Immature natural killer cell (primary cell): ENCODE measurements around the gene FARP1. TPM values are rescaled to one million over a fixed set of nuclear protein-coding genes. Genes with fewer than 3 reads are reported as not detected.
"Not testable (repeated sequence)": the region's sequence is repeated elsewhere in the genome, so short reads cannot be mapped to it uniquely, and the experiment has no call there.

Source experiments
- DNase-seq, 3 donors: peaks; one replicate each; pipeline ENCODE4 v3.0.0; 2022; ENCODE audit warnings: mixed read lengths in 1 of 3
- H3K27ac Mint-ChIP-seq, 6 donors: one replicate each; pipeline ENCODE4 v1.8.0; 2020; ENCODE audit warnings: mixed read lengths in 6 of 6, mild to moderate bottlenecking in 5 of 6, inconsistent platforms in 4 of 6, moderate library complexity in 3 of 6
- H3K27me3 Mint-ChIP-seq, 3 donors: one replicate each; pipeline ENCODE4 v1.8.0; 2020 to 2021; ENCODE audit warnings: low read depth in 3 of 3, mild to moderate bottlenecking in 3 of 3, mixed read lengths in 3 of 3, moderate library complexity in 3 of 3, inconsistent platforms in 1 of 3
- H3K36me3 Mint-ChIP-seq, 3 donors: one replicate each; pipeline ENCODE4 v1.8.0; 2020; ENCODE audit warnings: mixed read lengths in 3 of 3, inconsistent platforms in 2 of 3, mild to moderate bottlenecking in 2 of 3
- H3K4me1 Mint-ChIP-seq, 2 donors: one replicate each; pipeline ENCODE4 v1.8.0; 2020; ENCODE audit warnings: inconsistent platforms in 2 of 2, mild to moderate bottlenecking in 2 of 2, mixed read lengths in 2 of 2, moderate library complexity in 1 of 2
- H3K4me3 Mint-ChIP-seq, 5 donors: one replicate each; pipeline ENCODE4 v1.8.0; 2020; ENCODE audit warnings: mild to moderate bottlenecking in 5 of 5, mixed read lengths in 5 of 5, inconsistent platforms in 3 of 5, moderate library complexity in 3 of 5
- H3K9me3 Mint-ChIP-seq, 6 donors: one replicate each; pipeline ENCODE4 v1.8.0; 2020; ENCODE audit warnings: mild to moderate bottlenecking in 6 of 6, mixed read lengths in 6 of 6, inconsistent platforms in 4 of 6, moderate library complexity in 3 of 6
- polyA plus RNA-seq, 3 donors: library from polyadenylated mRNA; unstranded; fragments of 300-500 nt; fragmentation: Illumina TruSeq; gene quantifications; one replicate each; pipeline ENCODE4 v1.2.3, GENCODE V29; 2021

Gene FARP1
- polyA plus RNA-seq, 3 donors from 2014 or later = 0.09 to 0.72 (median 0.22) TPM

- Mint-ChIP-seq H3K27ac (no peak overlapping the region), H3K4me1 (no peaks in the 10 kb centered on the region), H3K36me3 (no peaks in the 10 kb centered on the region), H3K4me3 (no peak overlapping the region), H3K27me3 (peaks cover 0 to 3% (median 2%) of the 10 kb centered on the region in 3 donors), H3K9me3 (peaks cover 0 to 2% (median 0%) of the 10 kb centered on the region in 6 donors)
- no peak for DNase-seq
These were observed 80.8 kb downstream of the FARP1 start for GRCh38 chr13:98223741-98224140.

- no peak overlapping the region for H3K4me3 Mint-ChIP-seq
- DNase-seq = no peak
- H3K27me3 Mint-ChIP-seq = peaks cover 0 to 3% (median 2%) of the 10 kb centered on the region in 3 donors
- H3K36me3 Mint-ChIP-seq = no peaks in the 10 kb centered on the region
- peaks cover 0 to 2% (median 0%) of the 10 kb centered on the region in 6 donors for H3K9me3 Mint-ChIP-seq
- no peak overlapping the region for H3K27ac Mint-ChIP-seq
- H3K4me1 Mint-ChIP-seq = no peaks in the 10 kb centered on the region
These were observed 81.7 kb downstream of the FARP1 start for GRCh38 chr13:98224557-98224956.

GRCh38 chr13:98225036-98225940, 82.4 kb downstream of the FARP1 start:
- H3K36me3 Mint-ChIP-seq = no peaks in the 10 kb centered on the region
- H3K4me1 Mint-ChIP-seq = no peaks in the 10 kb centered on the region
- no peak for DNase-seq
- H3K4me3 Mint-ChIP-seq = no peak overlapping the region
- no peak overlapping the region for H3K27ac Mint-ChIP-seq
- H3K9me3 Mint-ChIP-seq = peaks cover 0 to 2% (median 0%) of the 10 kb centered on the region in 6 donors
- peaks cover 0 to 3% (median 2%) of the 10 kb centered on the region in 3 donors for H3K27me3 Mint-ChIP-seq

- H3K4me3 Mint-ChIP-seq = no peak overlapping the region
- no peak overlapping the region for H3K27ac Mint-ChIP-seq
- peaks cover 0 to 6% (median 0%) of the 10 kb centered on the region in 6 donors for H3K9me3 Mint-ChIP-seq
- peaks cover 0 to 3% (median 2%) of the 10 kb centered on the region in 3 donors for H3K27me3 Mint-ChIP-seq
- DNase-seq = no peak
- H3K4me1 Mint-ChIP-seq = no peaks in the 10 kb centered on the region
- no peaks in the 10 kb centered on the region for H3K36me3 Mint-ChIP-seq
These were observed 83.6 kb downstream of the FARP1 start for GRCh38 chr13:98226496-98226895.

GRCh38 chr13:98228661-98229341, 85.9 kb downstream of the FARP1 start:
- H3K4me3 Mint-ChIP-seq = no peak overlapping the region
- no peak overlapping the region for H3K27ac Mint-ChIP-seq
- H3K36me3 Mint-ChIP-seq = no peaks in the 10 kb centered on the region
- peaks cover 0 to 3% (median 2%) of the 10 kb centered on the region in 3 donors for H3K27me3 Mint-ChIP-seq
- DNase-seq = no peak
- no peaks in the 10 kb centered on the region for H3K4me1 Mint-ChIP-seq
- peaks cover 0 to 6% (median 0%) of the 10 kb centered on the region in 6 donors for H3K9me3 Mint-ChIP-seq

GRCh38 chr13:98230762-98231161, 87.9 kb downstream of the FARP1 start:
- H3K36me3 Mint-ChIP-seq, H3K4me3 Mint-ChIP-seq, H3K27me3 Mint-ChIP-seq, H3K27ac Mint-ChIP-seq, H3K9me3 Mint-ChIP-seq, H3K4me1 Mint-ChIP-seq, DNase-seq: not testable (repeated sequence)

- Mint-ChIP-seq H3K9me3 (peaks cover 0 to 4% (median 0%) of the 10 kb centered on the region in 6 donors), H3K27me3 (peaks cover 0 to 2% (median 2%) of the 10 kb centered on the region in 3 donors), H3K4me3 (no peak overlapping the region), H3K36me3 (no peaks in the 10 kb centered on the region), H3K4me1 (no peaks in the 10 kb centered on the region), H3K27ac (no peak overlapping the region)
- no peak for DNase-seq
These were observed 89.6 kb downstream of the FARP1 start for GRCh38 chr13:98232456-98232855.

GRCh38 chr13:98233127-98233526, 90.2 kb downstream of the FARP1 start:
- H3K4me1 Mint-ChIP-seq = no peaks in the 10 kb centered on the region
- no peak overlapping the region for H3K4me3 Mint-ChIP-seq
- no peak overlapping the region for H3K27ac Mint-ChIP-seq
- peaks cover 0 to 4% (median 0%) of the 10 kb centered on the region in 6 donors for H3K9me3 Mint-ChIP-seq
- no peaks in the 10 kb centered on the region for H3K36me3 Mint-ChIP-seq
- peaks cover 0 to 2% (median 2%) of the 10 kb centered on the region in 3 donors for H3K27me3 Mint-ChIP-seq
- DNase-seq = no peak

GRCh38 chr13:98234348-98234747, 91.5 kb downstream of the FARP1 start:
- Mint-ChIP-seq H3K36me3 (no peaks in the 10 kb centered on the region), H3K27ac (no peak overlapping the region)

GRCh38 chr13:98236197-98236596, 93.3 kb downstream of the FARP1 start:
- H3K4me1 Mint-ChIP-seq = no peaks in the 10 kb centered on the region
- peaks cover 2 to 6% (median 6%) of the 10 kb centered on the region in 3 donors for H3K27me3 Mint-ChIP-seq
- no peak for DNase-seq
- H3K9me3 Mint-ChIP-seq = no peaks in the 10 kb centered on the region
- H3K4me3 Mint-ChIP-seq = no peak overlapping the region
- no peak overlapping the region for H3K27ac Mint-ChIP-seq
- H3K36me3 Mint-ChIP-seq = no peaks in the 10 kb centered on the region

More at GRCh38 chr13:98234348-98234747, 91.5 kb downstream of the FARP1 start:
- peaks cover 0 to 4% (median 0%) of the 10 kb centered on the region in 6 donors for H3K9me3 Mint-ChIP-seq
- H3K4me3 Mint-ChIP-seq = no peak overlapping the region
- DNase-seq = no peak
- peaks cover 2 to 6% (median 2%) of the 10 kb centered on the region in 3 donors for H3K27me3 Mint-ChIP-seq
- H3K4me1 Mint-ChIP-seq = no peaks in the 10 kb centered on the region

GRCh38 chr13:98237331-98237730, 94.4 kb downstream of the FARP1 start:
- no peaks in the 10 kb centered on the region for H3K36me3 Mint-ChIP-seq
- no peak overlapping the region for H3K27ac Mint-ChIP-seq
- H3K4me3 Mint-ChIP-seq = no peak overlapping the region
- no peaks in the 10 kb centered on the region for H3K9me3 Mint-ChIP-seq
- no peaks in the 10 kb centered on the region for H3K4me1 Mint-ChIP-seq
- peaks cover 2 to 6% (median 6%) of the 10 kb centered on the region in 3 donors for H3K27me3 Mint-ChIP-seq
- no peak for DNase-seq

GRCh38 chr13:98239162-98240076, 96.5 kb downstream of the FARP1 start:
- no peak overlapping the region for H3K27ac Mint-ChIP-seq
- no peak for DNase-seq
- peaks cover 2 to 6% (median 6%) of the 10 kb centered on the region in 3 donors for H3K27me3 Mint-ChIP-seq
- H3K4me3 Mint-ChIP-seq = no peak overlapping the region
- H3K36me3 Mint-ChIP-seq = no peaks in the 10 kb centered on the region
- H3K4me1 Mint-ChIP-seq = no peaks in the 10 kb centered on the region
- no peaks in the 10 kb centered on the region for H3K9me3 Mint-ChIP-seq

GRCh38 chr13:98240135-98240534, 97.2 kb downstream of the FARP1 start:
- Mint-ChIP-seq H3K4me3 (no peak overlapping the region), H3K36me3 (no peaks in the 10 kb centered on the region), H3K27ac (no peak overlapping the region), H3K4me1 (no peaks in the 10 kb centered on the region), H3K9me3 (no peaks in the 10 kb centered on the region), H3K27me3 (peaks cover 2 to 6% (median 6%) of the 10 kb centered on the region in 3 donors)
- no peak for DNase-seq
